ENCODE measurements around the gene KCNQ2.

GRCh38 chr20:63452821-63453523 is 19.5 kb downstream of the KCNQ2 start:
- TF ChIP-seq POLR2AphosphoS5 (IDR thresholded peaks at IDR 0.05; ENCODE audit: low read depth, low read length), result no peak
- TF ChIP-seq POLR2A (IDR thresholded peaks at IDR 0.05; ENCODE audit: low read depth, low read length), result no peak
- TF ChIP-seq TAF1 (IDR thresholded peaks at IDR 0.05; ENCODE audit: borderline replicate concordance, low read depth, low read length), result no peak
